ENCODE results near the gene DNAJA4.

The DNAJA4 gene

GRCh38 chr15:78317145-78317836, 52.9 kb downstream of the DNAJA4 start:
- DNase-seq, result peak; percentile 57

GRCh38 chr15:78319588-78319987, 55.2 kb downstream of the DNAJA4 start:
- DNase-seq, result no peak

DNA sequence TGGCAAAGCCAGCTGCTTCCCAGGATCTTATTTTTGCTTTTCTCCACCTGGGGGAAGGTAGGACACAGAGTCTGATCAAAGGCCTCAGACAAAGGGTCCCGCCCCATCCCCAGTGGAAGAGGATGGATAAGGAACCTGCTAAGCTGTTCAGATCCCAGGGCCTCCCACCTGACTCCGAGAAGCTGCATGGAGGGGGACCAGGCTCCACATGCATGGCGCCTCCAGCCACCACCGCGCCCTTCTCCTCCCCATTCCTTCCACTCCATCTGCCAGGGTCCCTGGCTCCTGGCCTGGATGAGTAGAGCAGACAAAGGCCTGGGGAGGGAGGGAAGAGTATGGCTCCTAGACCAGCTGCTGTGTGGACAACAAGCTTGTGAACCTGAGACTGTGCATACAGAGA, 55.8 kb downstream of the DNAJA4 start:
- DNase-seq, result no peak

GRCh38 chr15:78321041-78321570, 56.7 kb downstream of the DNAJA4 start:
- DNase-seq, result no peak

GRCh38 chr15:78321786-78322185, 57.4 kb downstream of the DNAJA4 start:
- DNase-seq, result no peak

DNA sequence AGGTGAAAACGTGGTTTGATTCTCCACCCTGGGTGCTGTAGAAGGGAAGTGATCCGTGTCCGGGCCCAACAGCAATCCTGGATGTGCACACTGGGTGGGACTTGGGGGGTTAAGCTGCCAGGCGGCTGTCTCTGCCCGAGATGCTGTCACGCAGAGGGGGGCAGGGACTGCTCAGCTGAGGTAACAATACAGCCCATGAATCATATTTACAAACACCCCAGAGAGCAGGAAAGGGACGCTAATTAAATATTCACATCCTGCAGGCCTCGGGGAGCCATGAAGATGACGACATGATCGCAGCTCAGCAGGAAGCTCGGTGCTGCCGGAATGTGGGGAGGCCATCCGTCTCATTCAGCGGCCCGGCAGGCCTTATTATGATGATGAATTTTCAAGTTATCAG, 57.9 kb downstream of the DNAJA4 start:
- no peak for DNase-seq

DNA sequence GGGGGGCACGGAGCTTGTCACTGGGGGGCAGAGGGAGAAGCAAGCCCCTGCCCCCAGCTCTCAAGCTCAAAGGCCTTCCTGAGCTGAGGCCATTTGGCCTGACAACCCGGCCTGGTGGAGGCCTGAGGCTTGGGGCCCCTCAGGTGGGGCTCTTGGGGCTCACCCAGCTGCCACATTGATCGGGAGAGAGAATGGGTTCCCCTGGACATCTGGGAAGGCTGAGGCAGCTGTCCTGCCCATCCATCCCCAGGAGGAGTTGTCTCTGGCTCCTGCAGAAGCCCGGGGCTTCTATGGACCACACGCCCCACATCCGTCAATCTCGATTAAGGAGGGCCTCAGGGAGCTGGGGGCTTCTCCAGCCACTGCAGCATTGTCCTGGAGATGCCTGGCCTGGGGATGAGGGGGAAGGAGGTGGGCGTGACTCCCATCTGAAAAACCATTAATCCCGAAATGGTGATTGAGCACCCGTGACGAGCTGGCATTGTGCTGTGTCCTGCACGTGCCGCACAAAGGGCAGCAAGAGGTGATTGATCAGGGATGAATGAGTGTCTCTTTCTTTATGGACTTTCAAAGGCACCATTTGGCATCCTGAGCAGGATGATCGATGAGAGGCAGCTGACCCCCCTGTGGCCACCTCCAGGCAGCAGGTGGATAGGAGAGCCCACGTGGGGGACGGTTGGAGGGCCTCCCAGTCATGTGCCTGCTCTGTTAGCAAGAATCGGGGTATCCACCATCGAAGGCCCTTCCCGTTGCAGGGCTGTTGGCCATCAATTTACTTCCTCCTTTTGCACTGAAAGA, 58.6 kb downstream of the DNAJA4 start:
- no peak for DNase-seq

- DNase-seq, result no peak
These were observed 59.3 kb downstream of the DNAJA4 start for GRCh38 chr15:78323693-78324092.

DNA sequence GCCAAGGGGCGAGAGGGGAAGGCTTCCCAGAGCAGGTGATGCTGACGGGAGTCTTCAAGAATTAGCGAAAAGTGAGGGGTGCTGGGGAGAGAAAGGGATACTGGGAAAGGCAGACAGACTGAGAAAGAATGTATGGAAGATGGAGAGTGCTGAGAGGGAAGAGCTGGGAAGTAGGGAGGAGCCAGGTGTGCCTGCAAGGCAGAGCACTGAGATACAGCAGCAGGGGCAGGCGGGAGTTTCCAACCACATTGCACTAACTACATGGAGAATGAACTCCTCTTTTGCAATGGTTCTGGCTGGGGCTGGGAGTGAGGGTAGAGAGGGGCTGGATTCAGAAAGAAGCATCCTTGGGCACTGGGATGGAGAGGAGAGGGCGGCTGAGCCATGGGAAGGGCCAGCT, 59.8 kb downstream of the DNAJA4 start:
- no peak for DNase-seq

GRCh38 chr15:78325092-78325843, 60.9 kb downstream of the DNAJA4 start:
- DNase-seq, result no peak

DNA sequence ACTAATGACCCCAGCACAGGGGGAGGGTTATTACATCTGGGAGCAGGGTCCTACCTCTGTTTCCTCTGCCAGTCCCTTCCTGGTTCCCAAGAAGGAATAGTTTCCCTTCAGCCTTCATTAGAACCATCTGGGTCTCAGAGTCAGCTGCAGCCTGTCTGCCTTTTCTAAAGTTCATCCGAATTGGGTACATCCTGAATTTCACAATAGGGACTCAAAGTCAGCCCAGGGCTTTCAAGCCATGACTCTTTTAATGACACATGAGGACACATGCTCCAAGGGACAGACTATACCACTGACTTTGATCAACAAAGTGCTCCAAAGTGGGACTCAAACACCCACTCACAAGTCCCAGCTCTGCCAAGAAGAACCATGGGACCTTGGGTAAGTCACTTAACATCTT, 63.1 kb downstream of the DNAJA4 start:
- no peak for DNase-seq

GRCh38 chr15:78329625-78330024, 65.3 kb downstream of the DNAJA4 start:
- DNase-seq, result no peak
